H9 (cell line): Measurements from ENCODE around the gene CEACAM5. TPM values are rescaled to one million over a fixed set of nuclear protein-coding genes. Genes with fewer than 3 reads are reported as not detected.

Experiments
- DNase-seq: peaks from one replicate; pipeline ENCODE4 v3.0.0-alpha.2; 2017
- H2AFZ ChIP-seq: one replicate; pipeline ENCODE4 v1.6.1; 2013; ENCODE audit warnings: mild to moderate bottlenecking, low read length, control low read depth, moderate library complexity
- H2AK5ac ChIP-seq: 2 replicates; pipeline ENCODE4 v1.6.1; 2013; ENCODE audit warnings: low read length, control low read depth, mixed read lengths; ENCODE audit not compliant: insufficient read length
- H2BK120ac ChIP-seq: one replicate; pipeline ENCODE4 v1.6.1; 2013; ENCODE audit warnings: low read depth, mild to moderate bottlenecking, low read length, control low read depth, inconsistent platforms; ENCODE audit not compliant: poor library complexity, severe bottlenecking
- H2BK12ac ChIP-seq: 2 replicates; pipeline ENCODE4 v1.6.1; 2013; ENCODE audit warnings: low read length, control low read depth, mixed read lengths, low read depth; ENCODE audit not compliant: insufficient read length
- H2BK15ac ChIP-seq: 2 replicates; pipeline ENCODE4 v1.6.1; 2013; ENCODE audit warnings: low read depth, low read length, control low read depth
- H2BK20ac ChIP-seq: one replicate; pipeline ENCODE4 v1.6.1; 2013; ENCODE audit warnings: low read depth, mild to moderate bottlenecking, low read length, control low read depth, inconsistent platforms; ENCODE audit not compliant: poor library complexity, severe bottlenecking
- H2BK5ac ChIP-seq: 2 replicates; pipeline ENCODE4 v1.6.1; 2013; ENCODE audit warnings: low read length, control low read depth, mixed read lengths; ENCODE audit not compliant: insufficient read length
- H3K14ac ChIP-seq: 2 replicates; pipeline ENCODE4 v1.6.1; 2013; ENCODE audit warnings: low read length, control low read depth; ENCODE audit not compliant: insufficient read depth
- H3K18ac ChIP-seq: 2 replicates; pipeline ENCODE4 v1.6.1; 2013; ENCODE audit warnings: low read depth, mild to moderate bottlenecking, mixed read lengths, low read length, control low read depth; ENCODE audit not compliant: insufficient read length
- H3K23ac ChIP-seq: 2 replicates; pipeline ENCODE4 v1.6.1; 2013; ENCODE audit warnings: low read length, control low read depth, mixed read lengths, low read depth; ENCODE audit not compliant: insufficient read length
- H3K23me2 ChIP-seq: 2 replicates; pipeline ENCODE4 v1.6.1; 2013; ENCODE audit warnings: low read depth, mild to moderate bottlenecking, mixed read lengths, low read length, control low read depth; ENCODE audit not compliant: insufficient read length, poor library complexity, severe bottlenecking
- H3K27ac ChIP-seq: 2 replicates; pipeline ENCODE4 v1.5.1; 2013; ENCODE audit warnings: low read length, control low read depth, mixed read lengths, low read depth; ENCODE audit not compliant: insufficient read length
- H3K27me3 ChIP-seq: 2 replicates; pipeline ENCODE4 v1.6.1; 2013; ENCODE audit warnings: low read length, control low read depth, inconsistent platforms; ENCODE audit not compliant: insufficient read depth
- H3K4ac ChIP-seq: 2 replicates; pipeline ENCODE4 v1.6.1; 2013; ENCODE audit warnings: low read depth, mild to moderate bottlenecking, control low read depth, inconsistent platforms, low read length, moderate library complexity
- H3K4me1 ChIP-seq: 2 replicates; pipeline ENCODE4 v1.6.1; 2013; ENCODE audit warnings: low read length, control low read depth, inconsistent platforms; ENCODE audit not compliant: insufficient read depth
- H3K4me2 ChIP-seq: 2 replicates; pipeline ENCODE4 v1.6.1; 2013; ENCODE audit warnings: low read length, control low read depth, mixed read lengths; ENCODE audit not compliant: insufficient read length, insufficient read depth
- H3K56ac ChIP-seq: 2 replicates; pipeline ENCODE4 v1.6.1; 2013; ENCODE audit warnings: low read depth, mild to moderate bottlenecking, mixed read lengths, low read length, control low read depth; ENCODE audit not compliant: insufficient read length
- H3K79me1 ChIP-seq: 2 replicates; pipeline ENCODE4 v1.6.1; 2013; ENCODE audit warnings: low read depth, mild to moderate bottlenecking, moderate library complexity, low read length, control low read depth, inconsistent platforms; ENCODE audit not compliant: insufficient read depth, poor library complexity, severe bottlenecking
- H3K79me2 ChIP-seq: 2 replicates; pipeline ENCODE4 v1.6.1; 2013; ENCODE audit warnings: low read length, control low read depth, inconsistent platforms; ENCODE audit not compliant: insufficient read depth
- H3K9ac ChIP-seq: 2 replicates; pipeline ENCODE4 v1.6.1; 2013; ENCODE audit warnings: low read length, control low read depth, mixed read lengths; ENCODE audit not compliant: insufficient read length; ENCODE audit errors: extremely low read depth
- H3K9me3 ChIP-seq: one replicate; pipeline ENCODE4 v1.6.1; 2013; ENCODE audit warnings: low read depth, low read length, inconsistent platforms; ENCODE audit not compliant: control insufficient read depth
- H3T11ph ChIP-seq: one replicate; pipeline ENCODE4 v1.6.1; 2013; ENCODE audit warnings: mild to moderate bottlenecking, low read length, control low read depth, inconsistent platforms
- H4K20me1 ChIP-seq: one replicate; pipeline ENCODE4 v1.6.1; 2013; ENCODE audit not compliant: control insufficient read depth, insufficient read length, insufficient read depth
- H4K5ac ChIP-seq: 2 replicates; pipeline ENCODE4 v1.6.1; 2013; ENCODE audit warnings: low read depth, mild to moderate bottlenecking, mixed read lengths, low read length, control low read depth; ENCODE audit not compliant: insufficient read length
- H4K8ac ChIP-seq: replicated peaks from 2 replicates; pipeline ENCODE4 v1.6.1; 2013; ENCODE audit warnings: low read length, control low read depth, mixed read lengths, low read depth; ENCODE audit not compliant: insufficient read length
- H4K91ac ChIP-seq: 2 replicates; pipeline ENCODE4 v1.6.1; 2013; ENCODE audit warnings: low read depth, mild to moderate bottlenecking, moderate library complexity, mixed read lengths, low read length, control low read depth; ENCODE audit not compliant: insufficient read length
- H3K27ac Mint-ChIP-seq, 3 experiments: 2 replicates in 2 of 3; 3 replicates in 1 of 3; pipeline ENCODE4 v1.8.0; 2020 to 2021; ENCODE audit warnings: mixed read lengths in 3 of 3, mild to moderate bottlenecking in 1 of 3, moderate library complexity in 1 of 3
- H3K27me3 Mint-ChIP-seq: 2 replicates; pipeline ENCODE4 v1.8.0; 2021; ENCODE audit warnings: low read depth, mild to moderate bottlenecking, moderate library complexity, mixed read lengths
- H3K36me3 Mint-ChIP-seq, 3 experiments: 2 replicates in 2 of 3; 3 replicates in 1 of 3; pipeline ENCODE4 v1.8.0; 2020 to 2021; ENCODE audit warnings: low read depth in 3 of 3, mixed read lengths in 3 of 3; ENCODE audit not compliant: insufficient read depth in 1 of 3
- H3K4me1 Mint-ChIP-seq, 2 experiments: 2 replicates each; pipeline ENCODE4 v1.8.0; 2020; ENCODE audit warnings: mixed read lengths in 2 of 2
- H3K4me3 Mint-ChIP-seq, 2 experiments: 2 replicates in 1 of 2; 3 replicates in 1 of 2; pipeline ENCODE4 v1.8.0; 2020 to 2021; ENCODE audit warnings: mild to moderate bottlenecking in 2 of 2, mixed read lengths in 2 of 2, moderate library complexity in 1 of 2
- H3K9me3 Mint-ChIP-seq, 2 experiments: 2 replicates in 1 of 2; 3 replicates in 1 of 2; pipeline ENCODE4 v1.8.0; 2020; ENCODE audit warnings: mild to moderate bottlenecking in 2 of 2, mixed read lengths in 2 of 2, moderate library complexity in 1 of 2
- WGBS: extraction: QIAGEN DNeasy Blood & Tissue Kit; methylation state at CpG from one replicate; pipeline ENCODE4 v1.1.7; 2013; ENCODE audit warnings: missing lambda C conversion rate, low lambda C conversion rate, mixed read lengths; ENCODE audit not compliant: insufficient read length; ENCODE audit errors: extremely low coverage; 5-methylcytosine and 5-hydroxymethylcytosine counted together
- total RNA-seq: library from RNA; stranded (reverse); gene quantifications from 2 replicates; pipeline ENCODE4 v1.2.1, GENCODE V29; 2021
- TF ChIP-seq, protein P1 (sequence below): fragments of 200-600 bp; sonication (generic); conservative IDR thresholded peaks from 3 replicates; pipeline ENCODE4 v1.8.0; 2021; ENCODE audit warnings: antibody characterized with exemption, mild to moderate bottlenecking

CEACAM5 gene
- total RNA-seq, 1 experiment from 2014 or later: not detected

DNA sequence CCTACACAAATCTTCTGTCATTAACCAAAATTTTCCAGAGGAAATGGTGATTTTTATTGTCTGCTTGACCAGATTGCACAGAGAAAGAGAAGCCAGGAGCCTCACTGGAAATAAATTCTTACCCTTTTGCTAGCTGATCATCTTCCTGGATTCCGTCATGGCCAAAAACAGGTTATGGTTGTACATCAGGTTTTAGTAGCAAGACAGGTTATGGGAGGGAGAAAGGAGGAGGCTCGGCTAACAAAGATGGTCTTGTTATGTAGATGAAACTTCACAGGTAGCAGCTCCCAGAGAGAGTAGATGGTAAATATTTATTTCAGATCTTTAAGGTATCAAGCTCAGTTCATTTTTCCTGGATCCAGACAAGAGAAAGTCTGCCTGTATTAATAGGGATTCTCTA is 68.3 kb downstream of the CEACAM5 start:
- no peak overlapping the region for H2AFZ ChIP-seq
- no peak overlapping the region for H2BK15ac ChIP-seq
- H2AK5ac ChIP-seq: no peak overlapping the region
- no peaks in the 10 kb centered on the region for H4K20me1 ChIP-seq
- H2BK120ac ChIP-seq: no peak overlapping the region
- H4K8ac ChIP-seq: no peak overlapping the region
- no peaks in the 10 kb centered on the region for H3K27me3 ChIP-seq
- H3K18ac ChIP-seq: no peak overlapping the region
- no peak overlapping the region for H4K5ac ChIP-seq
- H3K4me1 ChIP-seq: no peaks in the 10 kb centered on the region
- no CpG with 5 or more reads among the region's 2 CpGs for WGBS
- no peak overlapping the region for H3K56ac ChIP-seq
- Mint-ChIP-seq H3K4me3 (no peak overlapping the region), H3K27me3 (peaks cover 3% of the 10 kb centered on the region), H3K27ac (no peak overlapping the region), H3K4me1 (no peaks in the 10 kb centered on the region), H3K36me3 (peaks cover 0 to 44% (median 0%) of the 10 kb centered on the region in 3 experiments; a peak in 2 of 7 replicates), H3K9me3 (peaks cover 57 to 92% of the 10 kb centered on the region in 2 experiments)
- H2BK5ac ChIP-seq: no peak overlapping the region
- H3K4me2 ChIP-seq: no peak overlapping the region
- H4K91ac ChIP-seq: no peak overlapping the region
- TF ChIP-seq, protein P1, sequence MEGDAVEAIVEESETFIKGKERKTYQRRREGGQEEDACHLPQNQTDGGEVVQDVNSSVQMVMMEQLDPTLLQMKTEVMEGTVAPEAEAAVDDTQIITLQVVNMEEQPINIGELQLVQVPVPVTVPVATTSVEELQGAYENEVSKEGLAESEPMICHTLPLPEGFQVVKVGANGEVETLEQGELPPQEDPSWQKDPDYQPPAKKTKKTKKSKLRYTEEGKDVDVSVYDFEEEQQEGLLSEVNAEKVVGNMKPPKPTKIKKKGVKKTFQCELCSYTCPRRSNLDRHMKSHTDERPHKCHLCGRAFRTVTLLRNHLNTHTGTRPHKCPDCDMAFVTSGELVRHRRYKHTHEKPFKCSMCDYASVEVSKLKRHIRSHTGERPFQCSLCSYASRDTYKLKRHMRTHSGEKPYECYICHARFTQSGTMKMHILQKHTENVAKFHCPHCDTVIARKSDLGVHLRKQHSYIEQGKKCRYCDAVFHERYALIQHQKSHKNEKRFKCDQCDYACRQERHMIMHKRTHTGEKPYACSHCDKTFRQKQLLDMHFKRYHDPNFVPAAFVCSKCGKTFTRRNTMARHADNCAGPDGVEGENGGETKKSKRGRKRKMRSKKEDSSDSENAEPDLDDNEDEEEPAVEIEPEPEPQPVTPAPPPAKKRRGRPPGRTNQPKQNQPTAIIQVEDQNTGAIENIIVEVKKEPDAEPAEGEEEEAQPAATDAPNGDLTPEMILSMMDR: no peak
- DNase-seq: no peak
- no peaks in the 10 kb centered on the region for H3K79me2 ChIP-seq
- H3T11ph ChIP-seq: no peak overlapping the region
- no peak overlapping the region for H2BK20ac ChIP-seq
- H3K14ac ChIP-seq: no peak overlapping the region
- H3K27ac ChIP-seq: no peak overlapping the region
- H3K23me2 ChIP-seq: no peaks in the 10 kb centered on the region
- H3K9ac ChIP-seq: no peak overlapping the region
- H3K9me3 ChIP-seq: no peaks in the 10 kb centered on the region
- H2BK12ac ChIP-seq: no peak overlapping the region
- H3K79me1 ChIP-seq: no peaks in the 10 kb centered on the region
- no peak overlapping the region for H3K4ac ChIP-seq
- H3K23ac ChIP-seq: no peak overlapping the region

Other genes starting within 250 kb of the CEACAM5 start
- not detected in 2 replicates for gene CEACAM21, start 132.5 kb upstream of the CEACAM5 start, total RNA-seq
- gene CEACAM4, start 81.6 kb upstream of the CEACAM5 start, total RNA-seq: not detected in 2 replicates
- gene CEACAM7, start 20.4 kb upstream of the CEACAM5 start, total RNA-seq: not detected in 2 replicates
- not detected in 2 replicates for gene CEACAM6, start 46.9 kb downstream of the CEACAM5 start, total RNA-seq
- gene CEACAM3, start 88.0 kb downstream of the CEACAM5 start, total RNA-seq: not detected in 2 replicates
- gene LYPD4, start 136.1 kb downstream of the CEACAM5 start, total RNA-seq: not detected in 2 replicates
- not detected in 2 replicates for gene DMRTC2, start 136.4 kb downstream of the CEACAM5 start, total RNA-seq
- 3,024 and 3,117 TPM in 2 replicates for gene RPS19, start 151.6 kb downstream of the CEACAM5 start, total RNA-seq
- 0.22 and 0.39 TPM in 2 replicates for gene CD79A, start 168.7 kb downstream of the CEACAM5 start, total RNA-seq
- 47.0 and 50.3 TPM in 2 replicates for gene ARHGEF1, start 174.6 kb downstream of the CEACAM5 start, total RNA-seq
- 0.11 and 0.22 TPM in 2 replicates for gene ERFL, start 219.8 kb downstream of the CEACAM5 start, total RNA-seq